NCI-H510A treated with DMSO at 0.1 percent for 48 hours (cell line): ENCODE measurements around the gene C1orf87.
"Not testable (repeated sequence)": the region's sequence is repeated elsewhere in the genome, so short reads cannot be mapped to it uniquely, and the experiment has no call there.

Experiments
- DNase-seq: peaks from one replicate; lab custom pipeline; 2025; lab: John Stamatoyannopoulos, UW

Gene C1orf87

DNA sequence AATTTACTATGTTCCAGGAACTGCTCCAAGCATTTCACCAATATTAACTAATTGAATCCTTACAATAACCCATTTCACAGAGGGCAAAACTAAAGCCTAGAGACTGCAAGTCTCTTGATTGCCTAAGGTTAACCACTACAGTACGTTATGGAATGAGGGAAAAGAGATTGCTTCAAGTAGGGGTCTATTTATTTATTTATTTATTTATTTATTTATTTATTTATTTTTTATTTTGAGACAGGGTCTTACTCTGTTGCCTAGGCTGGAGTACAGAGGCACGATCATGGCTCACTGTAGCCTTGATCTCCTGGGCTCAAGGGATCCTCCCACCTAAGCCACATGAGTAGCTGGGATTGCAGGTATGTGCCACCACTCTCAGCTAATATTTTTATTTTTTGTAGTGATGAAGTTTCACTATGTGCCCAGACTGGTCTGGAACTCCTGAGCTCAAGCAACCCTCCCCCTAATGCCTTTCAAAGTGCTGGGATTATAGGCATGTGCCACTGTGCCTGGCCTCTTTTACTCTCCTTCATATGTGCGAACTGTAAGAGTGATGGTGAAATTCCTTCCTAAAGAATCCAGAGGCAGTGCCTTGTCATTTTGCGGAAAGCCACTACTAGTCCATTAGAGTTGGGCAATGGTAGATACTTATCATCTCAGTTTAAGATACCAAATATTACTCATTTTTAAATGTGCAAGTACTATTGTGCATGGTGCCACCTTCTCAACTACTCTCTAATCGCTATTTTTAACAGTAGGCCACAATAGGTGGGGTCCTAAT, 81.3 kb downstream of the C1orf87 start:
- DNase-seq = no peak

- DNase-seq = no peak
Observed at GRCh38 chr1:59990470-59990869, 83.1 kb downstream of the C1orf87 start.

DNA sequence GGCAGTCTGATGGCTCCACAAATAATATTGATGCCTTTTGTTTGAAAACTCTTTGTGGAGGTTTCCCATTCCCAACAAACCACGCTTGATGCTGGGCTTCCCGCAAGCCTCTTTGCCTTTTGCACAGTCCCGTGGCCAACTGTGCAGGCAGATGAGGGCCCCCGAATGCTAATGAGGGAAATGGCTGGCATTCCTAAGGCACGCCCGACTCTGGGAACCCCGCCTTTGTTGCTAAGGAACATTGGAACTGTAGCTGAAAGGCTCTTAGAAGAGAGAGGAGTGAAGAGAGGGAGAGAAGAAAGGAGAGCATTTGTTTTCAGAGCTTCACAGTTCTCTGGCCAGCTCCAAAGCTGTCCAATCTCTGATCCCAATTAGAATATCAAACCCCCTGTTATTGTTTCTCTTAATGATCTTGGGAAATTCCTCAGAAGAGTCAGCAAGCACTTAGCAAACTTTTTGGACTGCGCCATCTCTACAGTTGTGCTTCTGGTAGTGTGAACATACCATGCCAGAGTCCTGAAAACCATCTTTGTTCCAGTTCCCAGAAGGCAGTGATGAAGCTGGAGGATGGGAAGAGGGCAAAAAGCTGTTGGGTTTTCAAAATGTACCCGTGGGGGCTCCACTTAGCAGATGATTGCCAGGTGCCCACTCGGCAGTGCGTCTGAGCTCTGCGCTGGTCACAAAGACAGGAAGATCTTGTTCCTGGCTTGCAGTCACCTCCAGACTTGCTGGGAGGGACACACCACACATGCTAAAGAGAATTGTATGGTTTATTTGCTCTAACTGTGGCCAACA, 86.9 kb downstream of the C1orf87 start:
- DNase-seq = no peak

DNA sequence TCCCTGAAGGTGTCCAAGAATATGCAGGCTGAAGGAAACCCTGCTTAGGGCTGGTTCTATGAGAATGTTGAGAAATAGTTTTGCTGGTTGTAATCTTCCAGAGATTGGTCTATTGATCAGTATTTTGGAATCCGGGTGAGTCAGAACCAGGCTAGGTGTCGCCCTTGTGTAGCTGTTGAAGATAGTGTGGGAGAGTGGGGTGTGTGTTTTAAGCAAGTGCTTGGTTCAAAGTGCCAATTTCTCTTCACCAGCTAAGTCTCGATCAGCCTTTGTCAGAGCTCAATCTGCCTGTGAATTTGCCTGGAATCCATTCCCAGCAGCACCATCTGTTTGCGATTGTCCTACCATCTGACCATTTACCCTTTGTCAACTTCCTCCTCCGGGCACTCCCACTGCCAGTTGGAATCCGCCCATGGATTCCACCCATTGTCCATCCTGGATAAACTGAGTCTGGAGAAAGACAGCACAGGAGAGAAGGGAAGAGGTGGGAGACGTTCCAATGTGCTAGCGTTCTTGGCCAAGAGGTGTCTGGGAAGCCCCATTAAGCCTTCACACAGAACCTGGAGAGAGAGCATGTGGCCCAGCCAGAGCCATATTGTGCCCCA, 87.6 kb downstream of the C1orf87 start:
- no peak for DNase-seq

DNA sequence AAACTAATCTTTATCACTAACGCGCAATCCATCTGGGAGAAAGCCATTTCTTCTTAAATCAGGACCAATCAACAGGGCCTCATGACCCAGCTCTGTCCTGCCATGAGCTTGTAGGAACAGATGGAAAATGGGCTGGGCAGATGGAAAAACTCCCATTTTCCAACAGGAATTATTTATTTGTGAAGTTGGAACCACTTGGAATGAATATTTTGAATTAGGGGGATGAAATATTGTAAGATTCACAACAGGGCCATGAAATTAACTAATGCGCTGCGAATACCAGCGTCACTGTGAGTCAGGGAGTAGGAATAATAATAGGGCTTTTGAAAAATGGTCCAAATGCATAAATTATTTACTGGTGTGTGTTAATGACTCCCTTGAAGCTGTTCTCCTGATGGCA, 93.9 kb downstream of the C1orf87 start:
- no peak for DNase-seq

- DNase-seq = no peak
Observed at GRCh38 chr1:59978511-59978910, 95.1 kb downstream of the C1orf87 start.

- DNase-seq = no peak
Observed at GRCh38 chr1:59978026-59978425, 95.5 kb downstream of the C1orf87 start.

GRCh38 chr1:59977075-59977410, 96.5 kb downstream of the C1orf87 start:
- DNase-seq = no peak

DNA sequence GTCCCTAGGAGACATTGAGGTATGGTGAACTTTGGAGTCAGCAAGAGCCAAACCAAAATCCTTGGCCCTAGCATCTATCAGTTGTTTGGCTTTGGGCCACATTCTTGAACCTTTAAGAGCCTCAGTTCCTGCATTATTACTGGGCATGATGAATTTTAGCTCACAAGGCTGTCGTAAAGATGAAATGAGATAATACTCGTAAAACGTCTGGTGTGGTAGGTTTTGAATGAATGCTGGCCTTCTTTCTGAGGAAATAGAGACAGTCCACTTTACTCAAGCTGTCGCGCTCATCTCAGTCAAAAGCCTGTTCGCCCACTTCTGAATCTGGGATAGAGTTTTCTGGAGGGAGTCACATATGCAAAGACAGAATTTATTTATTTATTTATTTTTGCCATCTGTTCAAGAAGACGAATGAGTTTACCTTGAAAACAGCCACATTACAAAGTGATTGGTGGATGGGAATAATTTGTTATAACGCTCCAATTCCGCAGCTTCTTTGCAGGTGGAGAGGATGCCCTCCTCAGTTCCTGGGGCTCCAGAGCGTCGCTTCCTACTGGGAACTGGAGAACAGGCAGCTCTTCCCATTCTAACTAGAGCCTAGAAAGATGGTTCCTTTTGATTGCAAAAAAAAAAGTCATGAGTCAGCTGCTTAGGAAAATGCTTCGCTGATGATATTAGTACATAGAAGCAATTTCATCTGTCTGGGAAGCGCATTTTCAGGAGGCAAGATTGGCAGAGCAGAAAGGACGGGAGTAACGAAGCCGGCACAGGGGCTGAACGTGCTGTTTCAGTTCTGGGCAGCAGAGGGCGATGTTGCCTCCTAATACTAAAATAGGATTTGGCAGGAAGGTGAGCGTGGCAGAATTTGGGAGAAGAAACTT, 97.1 kb downstream of the C1orf87 start:
- peak; percentile 69 for DNase-seq

DNA sequence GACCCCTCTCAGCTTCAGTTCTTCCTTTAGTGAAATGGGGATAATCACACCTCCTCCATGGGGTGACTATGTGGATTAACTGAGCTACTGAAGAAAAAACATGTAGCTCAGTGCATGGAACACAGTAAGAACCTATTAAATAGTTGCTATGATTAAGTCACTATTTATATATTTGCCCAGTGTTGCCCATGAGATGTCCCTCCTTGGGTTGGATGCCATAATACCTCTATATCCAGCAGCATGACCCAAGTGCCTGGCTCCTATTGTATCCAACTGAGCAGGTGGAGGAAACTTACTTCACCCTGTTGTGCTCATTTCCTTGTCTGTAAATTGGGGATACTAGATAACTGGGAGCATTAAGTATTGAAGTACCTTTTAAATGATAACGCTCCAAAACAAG, 99.9 kb downstream of the C1orf87 start:
- no peak for DNase-seq

- no peak for DNase-seq
Observed at GRCh38 chr1:59972216-59972927, 101.2 kb downstream of the C1orf87 start.

DNA sequence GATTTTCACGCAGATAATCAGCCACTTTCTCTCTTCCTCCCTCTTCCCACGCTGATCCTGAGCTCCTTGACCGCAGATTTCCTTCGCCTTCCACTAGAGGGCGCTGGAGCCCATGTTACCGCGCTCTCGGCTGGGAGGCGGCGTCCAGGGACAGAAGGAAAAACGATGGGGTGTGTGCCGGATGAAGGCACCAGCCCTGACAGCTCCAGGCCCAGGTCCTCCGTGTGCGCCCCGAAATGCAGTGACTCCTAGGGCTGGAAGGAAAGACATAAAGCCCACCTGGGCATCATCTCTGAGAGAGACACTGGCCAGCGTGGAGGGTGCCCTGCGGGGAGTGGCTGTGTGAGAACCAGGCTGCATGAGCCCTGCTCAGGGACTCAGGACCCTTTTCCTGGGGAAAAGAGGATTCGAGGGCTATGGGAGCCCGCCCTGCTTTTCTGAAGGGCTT, 102.1 kb downstream of the C1orf87 start:
- DNase-seq = peak; percentile 69

- not testable (repeated sequence) for DNase-seq
Observed at GRCh38 chr1:59969542-59970175, 103.9 kb downstream of the C1orf87 start.

DNA sequence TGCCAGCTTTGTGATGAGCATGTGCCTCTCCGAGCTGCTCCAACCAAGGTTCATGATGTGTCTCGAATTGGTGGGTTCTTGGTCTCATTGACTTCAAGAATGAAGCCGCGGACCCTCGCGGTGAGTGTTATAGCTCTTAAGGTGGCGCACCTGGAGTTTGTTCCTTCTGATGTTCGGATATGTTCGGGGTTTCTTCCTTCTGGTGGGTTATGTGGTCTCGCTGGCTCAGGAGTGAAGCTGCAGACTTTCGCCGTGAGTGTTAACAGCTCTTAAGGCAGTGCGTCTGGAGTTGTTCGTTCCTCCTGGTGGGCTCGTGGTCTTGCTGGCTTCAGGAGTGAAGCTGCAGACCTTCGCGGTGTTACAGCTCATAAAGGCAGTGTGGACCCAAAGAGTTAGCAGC, 104.8 kb downstream of the C1orf87 start:
- not testable (repeated sequence) for DNase-seq

DNA sequence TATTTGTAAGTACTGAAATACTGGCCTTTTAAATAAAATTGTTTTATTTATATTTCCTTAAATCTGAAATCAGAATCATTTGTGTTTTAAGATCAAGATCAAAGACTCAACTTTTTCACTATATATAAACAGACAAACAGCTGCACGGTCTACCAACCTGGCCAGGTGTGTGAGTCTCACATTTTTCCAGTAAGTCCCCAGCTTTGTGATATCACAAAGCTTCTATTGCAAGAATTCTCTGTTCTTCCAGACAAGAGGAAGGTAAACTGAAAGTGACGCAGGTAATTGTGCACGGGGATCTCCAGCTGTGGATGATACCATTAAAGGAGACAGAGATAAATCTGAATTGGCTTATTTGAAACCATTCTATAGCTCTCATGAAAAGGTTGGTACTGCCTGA, 105.8 kb downstream of the C1orf87 start:
- DNase-seq = peak; percentile 70

GRCh38 chr1:59967141-59967697, 106.4 kb downstream of the C1orf87 start:
- peak; percentile 70 for DNase-seq

DNA sequence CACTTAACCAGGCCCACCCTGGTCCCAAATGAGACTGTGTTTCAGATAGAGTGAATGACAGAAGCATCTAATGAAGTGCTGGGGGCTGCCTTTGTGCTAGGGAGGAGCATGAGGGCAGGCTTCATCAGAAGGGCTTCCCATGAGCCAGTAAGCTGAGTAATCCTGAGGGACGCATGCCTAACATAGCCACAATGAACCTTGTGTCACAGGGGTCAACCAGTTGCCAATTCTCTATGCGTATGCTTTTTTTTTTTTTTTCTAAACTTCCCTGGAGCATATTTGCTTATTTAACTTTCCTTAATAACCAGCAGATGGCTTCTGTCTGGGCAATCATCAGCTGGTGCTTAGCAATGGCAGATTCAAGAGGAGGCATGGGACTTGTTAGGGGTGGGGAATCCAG, 121.5 kb downstream of the C1orf87 start:
- no peak for DNase-seq

- DNase-seq = no peak
Observed at GRCh38 chr1:59949648-59950047, 123.9 kb downstream of the C1orf87 start.

DNA sequence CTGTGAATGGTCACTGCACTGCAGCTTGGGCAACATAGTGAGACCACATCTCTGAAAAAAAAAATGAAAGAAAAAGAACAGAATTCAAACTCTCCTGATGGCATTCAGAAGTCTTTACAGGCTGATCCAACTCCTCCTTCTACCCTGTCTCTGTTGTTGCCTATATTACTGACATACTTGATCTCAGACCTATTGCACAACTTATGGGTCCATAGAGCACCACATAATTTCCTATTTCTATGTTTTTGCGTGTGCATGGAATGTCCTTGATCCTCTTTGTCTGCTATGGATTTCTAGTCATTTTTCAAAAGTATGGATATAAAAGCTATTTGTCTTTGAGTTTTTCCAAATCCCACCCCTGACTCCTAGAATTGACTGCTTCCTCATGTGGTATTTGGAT, 124.6 kb downstream of the C1orf87 start:
- DNase-seq = no peak
